Limb (tissue), 2 donors: ENCODE data around the gene NAALADL2.

ENCODE experiments used
- DNase-seq, 2 donors: peaks; one replicate each; pipeline ENCODE4 v3.0.0-alpha.2; 2016; ENCODE audit errors: extremely low spot score in 2 of 2

Gene NAALADL2

DNA sequence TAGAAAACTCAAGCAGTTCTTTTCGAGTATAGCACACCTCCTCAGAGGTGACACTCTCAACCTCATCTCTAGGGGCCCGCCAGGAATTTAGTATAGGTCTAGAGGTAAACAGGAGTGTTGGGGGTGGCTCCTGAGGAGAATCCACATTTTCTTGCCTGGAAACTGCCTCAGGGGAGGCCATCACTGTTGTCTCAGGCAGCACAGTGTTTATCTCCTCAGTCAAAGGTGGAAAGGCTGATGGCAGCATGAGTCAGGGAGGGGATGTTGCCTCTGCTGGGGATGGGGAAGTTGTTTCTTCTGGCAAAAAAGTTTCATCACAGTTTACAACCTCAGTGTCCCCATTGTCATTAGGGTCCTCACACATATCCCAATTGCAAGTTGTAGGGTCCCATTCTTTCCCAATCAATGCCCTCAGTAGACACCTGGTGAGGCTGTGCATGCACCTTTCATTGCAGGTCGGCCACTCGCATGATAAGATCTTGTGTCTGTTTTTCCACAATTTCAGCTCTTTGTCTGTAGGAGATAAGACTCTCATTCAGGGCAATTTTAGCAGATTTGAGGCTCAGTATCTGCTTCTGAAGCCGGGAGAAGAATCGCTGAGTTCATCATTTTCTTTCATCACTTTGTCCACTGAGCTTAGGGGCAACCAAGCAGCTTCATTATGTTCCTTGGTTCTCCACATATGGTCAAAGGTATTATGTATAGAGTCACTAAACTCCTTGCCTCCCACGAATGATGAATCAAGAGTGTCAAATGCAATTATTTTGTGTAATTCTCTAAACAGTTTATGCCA lies 25.8 kb downstream of the NAALADL2 start:
- no peak for DNase-seq

- no peak for DNase-seq
Observed at GRCh38 chr3:174891524-174892203, 32.5 kb downstream of the NAALADL2 start.

DNA sequence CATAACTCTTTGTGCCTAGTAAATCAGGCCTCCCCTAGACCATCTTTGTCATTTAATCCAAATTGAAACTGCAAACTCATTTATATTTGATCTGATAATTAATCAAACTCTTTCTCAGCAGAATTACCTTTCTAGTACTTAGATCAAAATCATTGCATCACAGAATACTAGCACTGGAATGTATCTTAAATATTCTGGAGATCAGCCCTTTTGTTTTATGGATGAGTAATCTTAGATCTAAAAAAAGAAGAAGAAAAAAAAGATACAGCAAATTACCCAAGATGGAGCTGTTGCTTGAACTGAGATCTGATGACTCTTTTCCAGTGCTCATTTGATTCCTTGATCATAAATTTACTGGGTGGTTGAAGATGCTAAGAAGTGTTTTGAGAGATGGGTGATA lies 47.9 kb downstream of the NAALADL2 start:
- no peak for DNase-seq

DNA sequence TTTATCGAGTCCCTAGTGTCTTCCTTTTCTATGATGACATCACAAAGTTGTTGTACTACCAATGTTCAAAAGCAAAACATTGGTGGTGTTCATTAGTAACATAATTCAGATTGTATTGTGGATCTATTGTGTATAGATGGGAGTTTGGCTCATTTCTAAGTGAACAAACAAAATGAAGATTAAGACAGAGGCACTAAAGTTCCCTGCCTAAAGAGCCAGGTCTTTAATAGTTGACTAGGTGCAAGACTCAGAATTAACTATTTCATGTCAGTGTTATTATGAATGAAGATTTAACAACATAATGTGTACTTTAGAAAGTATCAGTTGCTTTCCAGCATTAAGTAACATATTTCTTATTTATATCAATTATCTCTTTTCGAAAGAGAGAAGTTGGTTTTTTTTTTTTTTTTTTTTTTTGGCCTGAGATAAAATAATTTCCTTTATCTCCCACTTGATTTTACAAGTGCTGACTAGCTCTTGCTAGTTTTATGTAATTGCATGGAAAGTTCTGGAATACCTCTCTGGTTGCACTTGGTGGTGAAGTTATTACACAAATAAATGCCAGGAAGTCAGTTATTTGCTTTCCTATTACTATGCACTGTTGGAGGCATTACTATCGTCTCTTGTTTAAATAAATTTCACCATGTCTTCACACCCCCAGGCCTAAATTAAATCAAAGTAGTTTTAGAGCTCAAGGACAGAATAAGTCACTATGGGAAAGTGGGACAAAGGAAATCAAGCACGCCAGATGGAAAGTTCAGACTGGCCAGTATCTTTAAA lies 48.7 kb downstream of the NAALADL2 start:
- DNase-seq, result no peak

DNA sequence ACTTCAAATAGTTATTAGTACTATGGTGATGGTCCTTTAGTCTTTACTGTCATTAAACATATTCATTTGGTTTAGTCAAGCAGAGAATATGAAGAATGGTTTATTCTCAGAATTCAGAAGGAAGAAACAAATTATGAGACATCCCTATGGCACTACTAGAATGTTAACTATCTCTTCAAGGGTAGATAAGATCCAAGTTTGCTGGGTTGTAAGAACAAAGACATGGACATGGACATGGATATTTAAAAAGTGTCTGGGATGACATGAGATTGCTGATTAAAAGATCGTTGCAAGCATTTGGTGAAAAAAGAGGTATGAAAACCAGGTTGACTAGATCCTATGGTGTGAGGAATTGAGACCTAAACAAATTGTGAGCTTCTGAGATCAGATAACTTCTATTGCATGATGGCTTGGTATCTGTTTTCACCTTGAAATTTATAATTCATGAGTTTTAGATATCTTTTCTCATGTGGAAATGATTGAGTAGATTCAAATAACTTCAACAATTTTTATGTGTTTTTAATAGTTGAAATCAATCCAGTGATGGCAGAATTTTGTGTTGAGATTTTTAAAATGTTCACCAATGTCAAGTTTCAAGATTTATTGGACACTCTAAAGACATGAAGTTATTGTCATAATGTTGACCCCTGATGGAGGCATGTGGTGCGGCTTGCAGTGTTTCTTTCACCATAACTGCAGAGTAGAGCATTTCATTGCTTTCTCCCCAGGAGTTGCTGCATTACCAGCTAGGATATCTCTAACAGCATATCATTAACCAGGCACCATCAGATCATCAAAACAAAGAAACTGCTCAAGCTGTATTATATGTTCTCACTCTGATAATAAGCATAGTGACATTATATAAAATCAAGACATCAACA lies 72.6 kb downstream of the NAALADL2 start:
- no peak for DNase-seq

GRCh38 chr3:174936590-174936989 lies 77.5 kb downstream of the NAALADL2 start:
- DNase-seq, result no peak

DNA sequence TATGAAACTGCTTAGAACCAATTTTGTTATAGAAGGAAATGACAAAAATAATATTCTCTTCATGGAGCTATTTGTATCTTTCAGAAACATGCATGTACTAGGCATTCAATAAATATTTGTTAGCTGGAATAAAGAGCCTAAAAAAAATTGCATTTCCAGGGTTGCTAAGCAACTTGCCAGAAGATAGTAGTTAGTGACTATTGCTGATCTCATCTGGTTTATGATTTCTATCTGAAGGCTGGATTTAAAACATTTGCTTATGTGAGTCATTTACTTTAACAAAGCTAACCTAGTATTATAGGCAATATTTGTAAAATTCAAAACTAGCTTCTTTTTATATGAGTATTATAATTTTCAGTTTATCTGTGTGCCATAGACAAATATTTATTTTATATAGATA lies 78.3 kb downstream of the NAALADL2 start:
- peak in 1 of 2 donors; percentile 5 for DNase-seq

DNA sequence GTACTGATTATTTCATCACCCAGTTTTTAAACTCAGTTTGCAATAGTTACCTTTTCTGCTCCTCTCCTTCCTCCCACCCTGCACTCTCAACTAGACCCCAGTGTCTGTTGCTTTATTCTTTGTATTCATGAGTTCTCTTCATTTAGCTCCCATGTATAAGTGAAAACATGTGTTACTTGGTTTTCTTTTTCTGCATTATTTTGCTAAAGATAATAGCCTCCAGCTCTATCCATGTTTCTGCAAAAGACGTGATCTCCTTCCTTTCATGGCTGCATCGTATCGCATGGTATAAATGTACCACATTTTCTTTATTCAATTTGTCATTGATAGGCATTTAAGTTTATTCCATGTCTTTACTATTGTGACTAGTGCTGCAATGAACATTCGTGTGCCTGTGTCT lies 79.0 kb downstream of the NAALADL2 start:
- no peak for DNase-seq

DNA sequence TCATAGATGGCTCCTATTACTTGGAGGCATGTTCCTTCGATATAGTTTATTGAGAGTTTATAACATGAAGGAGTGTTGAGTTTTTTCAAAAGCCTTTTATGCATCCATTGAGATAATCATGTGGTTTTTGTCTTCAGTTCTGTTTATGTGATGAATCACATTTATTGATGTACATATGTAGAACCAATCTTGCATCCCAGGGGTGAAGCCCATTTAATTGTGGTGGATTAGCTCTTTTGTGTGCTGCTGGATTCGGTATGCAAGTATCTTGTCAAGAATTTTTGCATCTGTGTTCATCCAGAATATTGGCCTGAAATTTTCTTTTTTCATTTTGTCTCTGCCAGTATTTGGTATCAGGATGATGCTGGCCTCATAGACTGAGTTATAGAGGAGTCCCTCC lies 81.0 kb downstream of the NAALADL2 start:
- DNase-seq, result no peak

DNA sequence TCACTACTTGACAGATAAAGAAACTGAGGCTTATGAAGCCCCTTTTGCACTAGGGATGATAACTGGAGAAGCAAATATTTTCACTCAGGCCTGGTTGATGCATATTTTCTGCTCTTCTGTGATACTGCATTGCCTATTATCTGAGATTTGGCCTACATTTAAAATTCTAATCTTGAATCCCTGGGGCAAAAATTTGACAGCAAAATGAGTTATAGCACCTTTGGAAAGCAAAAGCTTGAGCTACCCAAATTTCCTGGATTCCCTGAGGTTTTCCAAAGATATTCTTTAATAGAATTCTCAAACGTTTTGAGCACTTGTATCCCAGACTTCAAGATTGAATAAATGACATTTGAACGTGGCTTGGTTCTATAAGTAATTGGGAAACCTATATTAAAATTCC lies 86.1 kb downstream of the NAALADL2 start:
- no peak for DNase-seq

- DNase-seq, result no peak
Observed at GRCh38 chr3:174945951-174946350, 86.8 kb downstream of the NAALADL2 start.

DNA sequence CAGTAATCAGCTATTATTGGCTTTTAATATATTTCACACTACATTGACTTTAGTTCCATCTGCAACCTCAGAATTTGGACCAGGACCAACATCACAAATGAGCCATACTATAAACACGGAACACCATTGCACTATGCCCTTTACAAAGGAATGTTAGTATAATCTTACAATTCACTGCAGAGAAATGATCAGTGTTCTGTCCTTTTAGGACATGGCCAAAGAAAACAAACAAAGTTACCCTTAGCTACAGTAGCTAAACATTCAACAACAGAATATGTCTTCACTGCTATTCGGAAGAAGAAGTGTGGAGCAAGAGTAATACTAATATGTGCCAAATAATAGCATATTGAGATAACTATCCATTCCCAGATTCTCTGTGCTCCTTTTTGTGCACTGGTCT lies 90.4 kb downstream of the NAALADL2 start:
- DNase-seq, result peak in 1 of 2 donors; percentile 11

- no peak for DNase-seq
Observed at GRCh38 chr3:174951034-174951433, 91.9 kb downstream of the NAALADL2 start.

DNA sequence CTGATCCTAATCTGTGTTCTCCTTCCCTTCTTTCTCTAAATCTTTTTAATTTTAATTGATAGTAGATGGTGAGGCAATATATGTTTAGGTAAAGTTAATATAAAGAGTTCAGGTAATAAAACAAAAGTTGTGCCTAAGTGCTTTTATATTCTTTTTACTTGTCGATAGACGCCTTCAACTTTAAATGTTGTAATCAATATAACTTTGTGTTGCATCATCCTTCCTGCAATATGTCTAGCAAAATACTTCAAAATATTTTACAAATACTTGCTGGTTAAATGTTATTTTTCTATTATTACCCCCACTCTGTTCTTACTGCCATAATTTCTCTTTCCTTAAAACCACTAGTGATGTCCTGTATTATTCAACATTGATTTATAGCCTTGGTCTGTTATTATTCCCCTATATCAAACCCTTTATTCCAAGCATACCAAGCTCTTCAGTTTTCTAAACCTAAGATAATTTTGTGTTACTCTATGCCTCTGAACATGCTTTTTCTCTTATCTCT lies 92.4 kb downstream of the NAALADL2 start:
- no peak for DNase-seq

DNA sequence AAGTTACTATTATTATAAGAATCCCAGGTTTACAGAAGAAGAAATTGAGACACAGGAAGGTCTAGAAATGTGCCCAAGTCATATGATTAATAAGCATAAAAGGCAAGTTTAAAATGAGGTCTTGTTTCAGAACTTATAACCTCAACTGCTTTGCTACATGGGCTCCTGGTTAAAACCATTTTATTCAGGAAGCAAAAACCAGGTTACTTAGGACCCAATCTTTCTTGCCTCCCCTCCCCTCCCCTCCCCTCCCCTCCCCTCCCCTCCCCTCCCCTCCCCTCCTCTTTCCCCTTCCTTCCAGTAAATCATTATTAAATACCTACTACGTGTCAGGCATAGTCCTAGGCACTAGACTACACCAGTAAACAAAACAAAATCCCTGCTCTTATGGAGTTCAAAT lies 93.9 kb downstream of the NAALADL2 start:
- DNase-seq, result no peak

GRCh38 chr3:174955513-174956016 lies 96.4 kb downstream of the NAALADL2 start:
- DNase-seq, result no peak

DNA sequence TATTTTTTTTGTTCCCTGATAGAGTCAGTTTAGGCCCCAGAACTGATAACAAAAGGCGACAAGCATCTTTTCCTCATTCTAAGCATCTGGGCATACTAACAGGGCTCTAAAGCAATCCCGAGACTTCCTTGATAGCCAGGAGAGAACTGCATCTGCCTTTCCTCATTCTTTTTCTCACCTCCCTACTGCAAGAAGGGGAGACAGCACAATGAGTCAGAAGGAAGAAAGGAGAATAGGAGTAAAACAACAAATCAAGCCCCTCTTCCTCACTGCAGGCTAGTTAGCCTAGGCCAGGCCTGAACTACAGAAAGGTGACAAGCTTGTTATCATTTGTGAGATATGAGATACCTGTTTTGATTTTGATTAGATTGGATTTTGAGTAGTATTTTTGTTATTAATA lies 97.9 kb downstream of the NAALADL2 start:
- no peak for DNase-seq

GRCh38 chr3:174957551-174958001 lies 98.4 kb downstream of the NAALADL2 start:
- peak in 1 of 2 donors; percentile 23 for DNase-seq

DNA sequence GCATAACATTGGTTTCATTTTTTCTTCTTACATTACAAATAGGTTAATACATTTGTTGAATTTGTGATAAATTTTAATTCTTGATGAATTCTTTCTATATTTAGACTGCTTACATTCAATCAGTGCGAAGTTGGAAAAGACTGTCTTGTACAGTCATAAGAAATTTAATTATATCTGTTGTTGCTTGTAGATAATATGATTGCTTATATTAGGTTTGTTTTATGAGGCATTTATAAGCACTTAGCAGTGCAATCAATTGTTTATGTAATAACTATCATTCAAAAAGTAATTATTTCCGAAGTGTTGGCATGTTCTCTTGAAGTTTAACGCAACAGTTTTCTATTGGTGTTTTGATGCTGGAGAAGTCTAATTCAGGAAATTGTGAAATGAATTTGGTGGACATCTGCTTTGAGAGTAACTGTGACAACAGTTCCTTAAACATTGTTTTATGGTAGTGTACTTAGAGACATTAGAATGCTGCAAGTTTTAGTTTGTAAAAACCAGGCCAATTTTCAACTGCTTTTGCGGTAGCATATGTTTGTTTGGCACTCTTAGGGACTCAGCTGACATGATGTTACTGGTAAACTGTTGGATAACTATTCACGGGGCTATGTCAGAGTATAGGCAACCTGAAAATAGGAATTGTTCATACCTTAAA lies 99.7 kb downstream of the NAALADL2 start:
- DNase-seq, result peak in 1 of 2 donors; percentile 5

GRCh38 chr3:174959556-174960065 lies 100.5 kb downstream of the NAALADL2 start:
- DNase-seq, result no peak
